NCI-H1105 treated with DMSO at 0.1 percent for 48 hours (cell line): ENCODE measurements around the gene SCP2D1.
"Not testable (repeated sequence)": the region's sequence is repeated elsewhere in the genome, so short reads cannot be mapped to it uniquely, and the experiment has no call there.

ENCODE experiments used
- DNase-seq: peaks from one replicate; lab custom pipeline; 2025; lab: John Stamatoyannopoulos, UW

Gene SCP2D1

DNA sequence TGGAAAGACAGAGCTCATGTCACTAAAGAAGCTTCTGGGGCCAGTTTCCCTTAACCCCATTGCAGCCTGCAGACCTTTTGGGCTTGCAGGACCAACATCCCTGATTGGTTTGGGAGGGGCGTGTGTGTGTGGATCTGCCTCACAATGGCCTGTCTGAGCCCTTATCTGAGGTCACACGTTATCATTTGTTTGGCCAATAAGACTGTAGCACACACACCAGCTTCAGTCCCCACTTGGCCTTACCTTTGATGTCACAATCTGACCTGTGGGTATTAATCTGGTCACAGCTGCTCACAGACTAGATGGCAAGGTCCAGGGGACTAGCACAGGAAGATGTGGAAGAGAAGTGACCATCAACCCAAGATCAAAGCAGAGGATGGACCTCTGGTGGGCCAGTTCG, at the start of gene SCP2D1:
TSS of gene SCP2D1 (plus strand) at position 301 of the 400 bp plus-strand sequence. CDS start at position 334, 33 bp downstream.
- DNase-seq = no peak

DNA sequence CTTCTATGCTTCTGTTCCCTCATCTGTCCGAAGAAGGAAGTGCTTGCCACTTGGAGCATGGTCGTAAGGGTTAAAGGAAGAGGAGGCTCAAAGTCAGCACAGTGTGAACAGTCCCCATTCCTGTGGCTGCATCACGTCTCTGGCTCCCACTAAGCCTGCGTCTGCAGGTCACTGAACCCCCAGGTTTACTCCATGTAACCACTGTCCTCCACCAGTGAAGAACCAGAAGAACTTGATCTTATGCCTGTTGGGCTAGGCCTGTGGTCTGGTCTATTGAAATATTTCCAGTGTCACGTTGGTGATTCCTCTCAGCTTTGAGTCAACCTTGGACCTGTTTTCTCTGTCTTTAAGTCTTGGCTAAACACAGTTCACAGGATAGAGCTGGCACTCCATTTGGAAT, 45.9 kb upstream of the SCP2D1 start:
- DNase-seq = no peak

DNA sequence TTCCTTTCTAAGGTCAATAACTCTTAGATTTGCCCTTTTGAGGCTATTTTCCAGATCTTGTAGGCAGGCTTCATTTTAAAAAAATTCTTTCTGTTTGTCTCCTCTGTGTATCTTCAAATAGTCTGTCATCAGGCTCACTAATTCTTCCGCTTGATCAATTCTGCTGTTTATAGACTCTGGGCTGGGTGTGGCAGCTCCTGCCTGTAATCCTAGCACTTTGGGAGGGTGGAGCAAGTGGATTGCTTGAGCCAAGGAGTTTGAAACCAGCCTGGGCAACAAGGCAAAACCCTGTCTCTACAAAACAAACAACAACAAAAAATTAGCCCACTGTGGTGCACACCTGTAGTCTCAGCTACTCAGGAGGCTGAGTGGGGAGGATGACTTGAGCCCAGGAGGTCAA, 40.0 kb upstream of the SCP2D1 start:
- DNase-seq = no peak

DNA sequence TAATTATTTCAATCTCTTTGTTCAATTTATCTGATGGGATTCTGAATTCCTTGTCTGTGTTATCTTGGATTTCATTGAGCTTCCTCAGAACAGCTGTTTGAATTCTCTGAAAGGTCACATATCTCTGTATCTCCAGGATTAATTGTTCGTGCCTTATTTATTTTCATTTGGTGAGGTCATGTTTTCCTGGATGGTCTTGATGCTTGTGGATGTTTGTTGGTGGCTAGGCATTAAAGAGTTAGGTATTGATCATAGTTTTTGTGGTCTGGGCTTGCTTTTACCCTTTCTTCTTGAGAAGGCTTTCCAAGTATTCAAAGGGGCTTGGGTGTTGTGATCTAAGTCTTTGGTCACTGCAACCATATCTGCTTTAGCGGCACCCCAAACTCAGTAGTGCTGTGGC, 39.4 kb upstream of the SCP2D1 start:
- DNase-seq = no peak

DNA sequence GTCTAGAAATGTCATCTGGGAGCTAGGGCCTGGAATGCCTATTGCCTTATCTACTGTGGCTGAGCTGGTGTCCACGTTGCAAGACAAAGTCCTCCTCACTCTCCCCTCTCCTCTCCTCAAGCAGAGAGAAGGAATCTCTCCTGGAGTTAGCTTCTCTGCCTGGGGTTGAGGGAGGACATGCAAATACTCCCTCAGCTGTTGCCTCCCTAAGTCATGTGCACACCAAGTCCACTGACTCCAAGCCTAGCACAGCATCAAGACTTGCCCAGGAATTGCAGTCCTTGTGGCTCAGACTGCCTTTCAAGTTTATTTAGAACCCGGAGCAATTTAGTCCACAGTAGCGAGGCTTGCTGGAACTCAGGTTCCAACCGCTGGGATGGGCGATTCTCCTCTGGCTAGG, 38.0 kb upstream of the SCP2D1 start:
- DNase-seq = no peak

- no peak for DNase-seq
These were observed 34.7 kb upstream of the SCP2D1 start for GRCh38 chr20:18778690-18779392.

DNA sequence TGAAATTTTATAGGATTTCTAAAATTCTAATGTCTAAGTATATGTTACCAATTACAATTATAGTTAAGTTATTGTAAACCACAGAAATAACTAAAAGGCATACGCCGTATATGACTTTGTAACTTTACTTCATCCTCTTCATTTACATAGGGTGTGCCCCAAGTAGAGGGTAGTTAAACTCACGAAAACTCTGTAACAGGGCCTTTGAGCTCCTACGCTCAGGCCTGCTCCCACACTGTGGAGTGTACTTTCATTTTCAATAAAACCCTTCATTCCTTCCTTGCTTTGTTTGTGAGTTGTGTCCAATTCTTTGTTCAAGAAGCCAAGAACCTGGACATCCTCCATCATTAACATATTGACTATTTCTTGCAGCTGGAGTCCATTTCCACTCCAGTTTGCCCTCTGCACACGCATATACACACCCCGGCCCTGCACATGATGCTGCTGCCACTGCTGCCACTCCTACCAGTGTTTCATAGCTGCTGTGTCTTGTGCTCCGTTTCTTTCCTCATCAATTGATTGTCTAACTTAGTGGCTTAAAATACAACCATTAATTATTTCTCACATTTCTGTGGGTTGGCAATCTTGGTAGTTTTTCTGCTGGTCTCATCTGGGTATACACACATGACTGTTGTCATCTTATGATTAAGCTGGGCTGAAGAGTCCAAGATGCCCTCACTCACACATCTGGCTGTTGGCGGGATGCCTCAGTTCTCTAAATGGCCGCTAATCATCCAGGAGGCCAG, 33.0 kb upstream of the SCP2D1 start:
- DNase-seq = no peak

DNA sequence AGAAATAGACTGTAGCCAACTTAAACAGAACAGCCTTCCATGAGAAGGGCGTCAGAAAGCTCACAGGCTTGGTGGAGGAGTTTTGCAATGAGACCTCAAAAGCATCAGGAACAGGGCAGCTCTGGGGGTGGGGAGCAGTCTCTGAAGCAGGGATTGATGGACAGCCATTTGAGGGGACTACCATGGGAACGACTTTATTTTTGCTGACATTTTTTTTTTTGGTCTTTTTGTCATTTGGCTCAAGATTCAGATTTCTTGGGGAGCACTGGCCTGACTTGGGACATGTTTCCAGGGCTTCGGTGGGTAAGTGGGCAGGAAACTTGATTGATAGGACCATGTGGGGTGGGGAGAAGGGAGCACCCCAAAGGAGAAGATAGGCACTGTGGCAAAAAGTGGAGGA, 32.1 kb upstream of the SCP2D1 start:
- DNase-seq = no peak

DNA sequence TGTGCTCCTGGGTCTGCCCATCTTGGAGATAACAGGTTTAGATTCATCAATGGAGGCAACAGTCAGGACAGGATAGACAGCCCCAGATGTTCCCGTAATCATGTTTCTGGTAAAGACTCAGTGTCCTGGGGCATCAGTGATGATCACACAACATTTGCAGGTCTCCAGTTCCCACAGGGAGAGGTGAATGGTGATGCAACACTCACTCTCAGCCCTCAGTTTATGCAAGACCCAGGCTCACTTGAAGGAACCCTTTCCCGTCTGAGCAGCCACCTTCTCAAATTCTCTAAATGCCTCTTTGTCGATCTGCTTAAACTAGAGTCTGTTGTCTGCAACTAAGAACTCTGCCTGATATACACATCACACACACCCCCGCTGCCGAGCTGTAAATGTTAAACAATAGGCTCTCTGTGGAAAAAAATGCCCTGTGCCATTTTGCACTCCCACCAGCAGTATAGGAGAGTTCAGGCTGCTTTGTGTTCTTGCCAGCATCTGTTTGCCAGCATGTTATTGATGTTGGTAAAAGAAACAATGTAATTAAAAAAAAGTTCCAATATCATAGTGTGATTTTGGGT, 30.1 kb upstream of the SCP2D1 start:
- no peak for DNase-seq

GRCh38 chr20:18787046-18787445, 26.5 kb upstream of the SCP2D1 start:
- not testable (repeated sequence) for DNase-seq

- DNase-seq = no peak
These were observed 25.6 kb upstream of the SCP2D1 start for GRCh38 chr20:18788021-18788420.

GRCh38 chr20:18790787-18791186, 22.8 kb upstream of the SCP2D1 start:
- DNase-seq = no peak

GRCh38 chr20:18793625-18794427, 19.8 kb upstream of the SCP2D1 start:
- DNase-seq = peak; percentile 94

GRCh38 chr20:18794428-18794787, 19.2 kb upstream of the SCP2D1 start:
- no peak for DNase-seq

DNA sequence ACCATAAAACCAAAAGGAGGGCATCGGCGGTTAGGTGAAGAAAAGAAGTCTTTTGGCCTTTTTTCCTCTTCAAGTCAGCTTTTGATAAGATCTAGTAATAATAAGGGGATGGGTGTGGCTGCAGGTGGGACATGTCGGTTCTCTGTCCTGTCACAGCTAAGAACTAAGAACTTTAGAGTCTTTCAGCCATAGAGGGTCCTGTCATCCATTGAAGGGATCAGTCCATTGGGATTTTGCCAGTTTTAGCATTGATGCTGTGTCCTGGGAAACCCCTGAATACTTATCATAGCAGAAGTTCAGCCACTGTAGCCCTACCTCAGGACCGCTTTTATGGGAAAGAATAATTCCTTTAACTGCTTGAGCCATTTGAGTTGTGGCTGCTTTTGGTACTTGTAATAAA, 18.2 kb upstream of the SCP2D1 start:
- no peak for DNase-seq

- no peak for DNase-seq
These were observed 17.2 kb upstream of the SCP2D1 start for GRCh38 chr20:18796282-18796833.

DNA sequence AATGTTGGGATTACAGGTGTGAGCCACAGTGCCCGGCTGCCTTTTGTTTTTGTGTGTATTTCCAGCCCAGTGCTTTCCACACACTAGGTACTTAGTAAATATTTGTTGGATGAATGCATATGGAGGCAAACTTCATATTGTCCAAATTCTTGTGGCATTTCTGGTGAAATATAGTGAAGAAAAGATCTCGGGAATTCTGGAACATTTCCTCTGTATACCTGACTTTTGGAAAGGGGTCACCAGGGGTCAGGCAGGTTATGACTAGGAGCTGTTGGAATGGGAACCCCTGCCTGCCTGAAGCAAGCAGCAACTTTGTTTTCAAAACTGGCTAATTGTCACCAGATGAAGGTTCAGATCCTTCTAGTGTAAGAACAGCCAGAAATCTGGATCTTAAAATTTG, 12.1 kb upstream of the SCP2D1 start:
- DNase-seq = no peak

DNA sequence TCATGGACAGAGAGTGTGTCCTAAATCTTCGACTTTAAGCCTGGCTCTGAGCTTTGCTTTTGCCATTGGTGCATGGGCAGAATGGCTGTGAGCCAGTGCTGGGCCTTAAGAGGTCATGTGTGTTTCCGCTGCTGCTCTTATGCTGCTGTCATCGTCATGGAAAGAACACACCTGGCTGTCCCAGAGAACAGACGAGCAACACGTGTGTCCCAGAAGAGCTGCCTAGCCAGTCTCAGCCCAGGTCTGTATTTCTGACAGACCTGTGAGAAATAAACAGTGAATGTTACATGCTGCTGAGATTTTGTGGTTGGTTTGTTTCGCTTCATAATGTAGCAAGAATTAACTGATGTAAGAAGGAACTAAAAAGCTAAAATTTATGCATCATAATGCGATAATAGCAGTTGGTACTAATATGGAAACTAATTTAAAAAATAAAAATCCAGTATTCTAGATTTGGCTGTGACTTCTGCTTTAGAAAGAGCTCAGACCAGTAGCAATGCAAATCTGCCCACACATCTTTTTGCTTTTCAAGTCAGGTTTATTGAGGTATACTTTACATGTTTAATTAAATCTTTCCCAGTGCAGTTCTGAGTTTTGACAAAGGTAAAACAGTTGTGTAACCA, 11.5 kb upstream of the SCP2D1 start:
- DNase-seq = no peak

DNA sequence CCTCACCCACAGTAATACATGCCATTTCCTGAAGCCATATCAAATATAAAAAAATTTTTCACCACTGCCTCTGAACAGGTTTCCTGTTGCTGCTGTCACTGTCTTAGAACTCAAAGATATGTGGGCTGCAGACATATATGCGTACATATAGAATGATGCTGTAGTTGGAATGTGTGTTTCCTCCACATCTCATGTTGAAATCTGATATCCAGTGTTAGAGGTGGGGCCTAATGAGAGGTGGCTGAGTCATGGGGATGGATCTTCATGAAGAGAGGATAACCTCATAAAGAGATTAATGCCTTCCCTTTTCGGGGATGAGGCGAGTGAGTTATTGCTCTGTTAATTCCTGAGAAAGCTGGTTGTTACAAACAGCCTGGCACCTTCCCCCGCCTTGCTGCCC, 7.7 kb upstream of the SCP2D1 start:
- no peak for DNase-seq

GRCh38 chr20:18808712-18809111, 4.9 kb upstream of the SCP2D1 start:
- no peak for DNase-seq

GRCh38 chr20:18811186-18811585, 2.4 kb upstream of the SCP2D1 start:
- no peak for DNase-seq

GRCh38 chr20:18811904-18812303, 1.7 kb upstream of the SCP2D1 start:
- DNase-seq = no peak
